ENCODE measurements around the gene ZMIZ1. TPM values are rescaled to one million over a fixed set of nuclear protein-coding genes. Genes with fewer than 3 reads are reported as not detected.

ZMIZ1 gene
- total and polyA plus RNA-seq, 2 experiments from 2014 or later = 48.2 to 78.8 TPM

DNA sequence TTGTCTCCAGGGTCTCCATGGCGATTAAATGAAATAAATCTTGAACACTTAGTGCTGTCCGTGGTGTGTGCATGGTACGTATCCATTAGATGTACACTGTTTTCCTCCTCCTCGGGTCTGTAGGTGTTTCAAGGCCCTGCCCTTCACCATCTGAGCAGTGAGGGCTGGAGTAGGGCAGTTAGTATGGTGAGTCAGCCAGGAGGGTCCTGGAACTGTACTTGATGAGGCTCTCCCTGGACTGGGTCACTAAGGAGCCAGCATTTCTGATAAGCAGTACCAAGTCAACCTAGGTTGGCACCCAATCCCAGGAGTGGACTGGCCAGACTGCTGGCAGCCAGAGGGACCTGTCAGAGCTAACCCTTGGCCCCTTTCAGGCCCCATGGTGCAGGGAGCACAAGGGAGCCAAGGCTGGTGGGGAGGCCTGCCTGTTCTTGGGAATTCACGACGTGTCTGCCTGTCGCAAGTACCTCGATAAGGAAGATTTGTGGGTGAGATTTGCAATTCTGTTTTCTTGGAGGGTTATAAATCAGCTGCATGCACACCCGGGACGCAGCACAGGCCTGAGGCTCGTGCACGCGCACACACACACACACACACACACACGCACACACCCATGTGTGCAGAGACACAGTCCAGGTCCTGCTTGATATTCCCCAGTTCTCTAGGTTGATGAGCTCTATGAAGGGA is 114.2 kb downstream of the ZMIZ1 start:
- TF ChIP-seq, protein P1, sequence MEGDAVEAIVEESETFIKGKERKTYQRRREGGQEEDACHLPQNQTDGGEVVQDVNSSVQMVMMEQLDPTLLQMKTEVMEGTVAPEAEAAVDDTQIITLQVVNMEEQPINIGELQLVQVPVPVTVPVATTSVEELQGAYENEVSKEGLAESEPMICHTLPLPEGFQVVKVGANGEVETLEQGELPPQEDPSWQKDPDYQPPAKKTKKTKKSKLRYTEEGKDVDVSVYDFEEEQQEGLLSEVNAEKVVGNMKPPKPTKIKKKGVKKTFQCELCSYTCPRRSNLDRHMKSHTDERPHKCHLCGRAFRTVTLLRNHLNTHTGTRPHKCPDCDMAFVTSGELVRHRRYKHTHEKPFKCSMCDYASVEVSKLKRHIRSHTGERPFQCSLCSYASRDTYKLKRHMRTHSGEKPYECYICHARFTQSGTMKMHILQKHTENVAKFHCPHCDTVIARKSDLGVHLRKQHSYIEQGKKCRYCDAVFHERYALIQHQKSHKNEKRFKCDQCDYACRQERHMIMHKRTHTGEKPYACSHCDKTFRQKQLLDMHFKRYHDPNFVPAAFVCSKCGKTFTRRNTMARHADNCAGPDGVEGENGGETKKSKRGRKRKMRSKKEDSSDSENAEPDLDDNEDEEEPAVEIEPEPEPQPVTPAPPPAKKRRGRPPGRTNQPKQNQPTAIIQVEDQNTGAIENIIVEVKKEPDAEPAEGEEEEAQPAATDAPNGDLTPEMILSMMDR (IDR thresholded peaks at IDR 0.05; ENCODE audit: low read depth, low read length) = no peak
- Histone ChIP-seq H3K27me3 (no peaks in the 10 kb centered on the region), H3K9me3 (ENCODE audit: low read depth) (no peaks in the 10 kb centered on the region), H3K4me1 (ENCODE audit: low read depth) (peaks cover 91% of the 10 kb centered on the region), H3K4me3 (no peak overlapping the region), H3K36me3 (no peaks in the 10 kb centered on the region), H3K27ac (peak overlapping the region; percentile 95)
- DNase-seq (ENCODE audit: low read depth in 1 of 2, low spot score in 1 of 2) = no peak

DNA sequence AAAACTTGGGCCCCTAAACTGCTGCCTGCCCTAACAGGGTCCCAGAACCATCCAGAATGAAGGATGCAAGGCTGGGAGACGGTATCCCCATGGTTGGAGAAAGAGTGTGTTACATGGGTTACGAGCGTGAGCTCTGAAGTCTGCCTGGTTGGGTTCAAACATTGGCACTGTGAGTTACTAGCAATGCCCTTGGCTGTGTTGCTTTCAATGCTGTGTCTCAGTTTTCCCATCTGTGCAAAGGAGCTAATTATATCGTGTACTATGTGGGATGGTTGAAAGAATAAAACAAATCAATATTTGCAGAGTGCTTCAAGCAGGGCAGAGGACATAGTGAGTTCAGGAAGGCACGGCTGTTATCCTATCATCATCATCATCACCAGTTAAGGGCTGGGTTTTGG is 114.7 kb downstream of the ZMIZ1 start:
- Histone ChIP-seq H3K4me3 (no peak overlapping the region), H3K9me3 (ENCODE audit: low read depth) (no peaks in the 10 kb centered on the region), H3K36me3 (no peaks in the 10 kb centered on the region), H3K4me1 (ENCODE audit: low read depth) (peaks cover 91% of the 10 kb centered on the region), H3K27ac (peak overlapping the region; percentile 95), H3K27me3 (no peaks in the 10 kb centered on the region)
- TF ChIP-seq, protein P1 (IDR thresholded peaks at IDR 0.05; ENCODE audit: low read depth, low read length) = no peak
- no peak for DNase-seq (ENCODE audit: low read depth in 1 of 2, low spot score in 1 of 2)

DNA sequence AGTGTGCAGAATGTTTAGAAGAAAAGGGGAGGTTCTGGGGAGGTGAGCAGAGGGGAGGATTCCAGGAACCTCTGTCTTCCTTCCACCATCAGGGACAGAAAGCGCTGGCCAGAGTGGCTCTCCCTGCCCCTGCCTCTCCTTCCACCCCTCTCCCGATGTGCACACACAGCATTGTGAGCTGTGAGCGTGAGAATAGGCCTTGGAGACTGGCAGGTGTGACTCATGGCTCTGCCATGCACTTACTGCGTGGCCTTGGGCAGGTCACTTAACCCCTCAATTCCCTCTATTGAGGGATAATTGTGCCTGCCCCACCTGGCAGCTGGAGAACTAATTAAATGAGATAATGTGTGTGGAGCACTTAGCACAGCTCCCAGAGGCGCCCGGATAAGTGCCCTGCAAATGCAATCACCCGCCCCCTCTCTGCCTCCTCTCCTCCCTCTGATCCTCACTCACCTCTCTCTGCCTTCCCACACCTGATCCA is 115.4 kb downstream of the ZMIZ1 start:
- peak in 1 of 2 donors; percentile 58 for DNase-seq (ENCODE audit: low read depth in 1 of 2, low spot score in 1 of 2)
- H3K27ac ChIP-seq = peak overlapping the region; percentile 95
- H3K9me3 ChIP-seq (ENCODE audit: low read depth) = no peaks in the 10 kb centered on the region
- H3K36me3 ChIP-seq = no peaks in the 10 kb centered on the region
- no peak overlapping the region for H3K4me3 ChIP-seq
- no peaks in the 10 kb centered on the region for H3K27me3 ChIP-seq
- TF ChIP-seq, protein P1 (IDR thresholded peaks at IDR 0.05; ENCODE audit: low read depth, low read length) = no peak
- H3K4me1 ChIP-seq (ENCODE audit: low read depth) = peaks cover 84% of the 10 kb centered on the region

DNA sequence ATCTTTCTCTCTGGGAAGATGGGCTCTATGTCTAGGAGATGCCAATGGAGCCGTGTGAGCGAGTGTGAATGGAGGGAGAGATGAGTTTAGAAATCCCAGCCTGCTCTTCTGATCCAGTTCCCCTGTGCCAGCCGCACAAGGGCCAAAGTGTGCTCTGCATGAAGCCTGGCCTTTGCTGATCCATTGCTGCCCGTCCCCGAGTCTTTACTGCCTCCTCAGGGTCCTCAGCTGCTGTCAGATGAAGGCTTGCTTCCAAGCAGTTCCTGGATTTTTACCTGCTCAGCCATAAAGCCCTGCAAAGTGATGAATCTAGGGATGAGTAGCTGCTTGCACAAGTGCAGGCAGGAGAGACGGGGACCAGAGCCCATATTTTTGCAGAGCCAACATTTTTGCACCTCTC is 115.9 kb downstream of the ZMIZ1 start:
- Histone ChIP-seq H3K36me3 (no peaks in the 10 kb centered on the region), H3K4me3 (no peak overlapping the region), H3K4me1 (ENCODE audit: low read depth) (peaks cover 80% of the 10 kb centered on the region), H3K27me3 (no peaks in the 10 kb centered on the region), H3K9me3 (ENCODE audit: low read depth) (no peaks in the 10 kb centered on the region), H3K27ac (peak overlapping the region; percentile 95)
- TF ChIP-seq, protein P1 (IDR thresholded peaks at IDR 0.05; ENCODE audit: low read depth, low read length) = no peak
- DNase-seq (ENCODE audit: low read depth in 1 of 2, low spot score in 1 of 2) = no peak

DNA sequence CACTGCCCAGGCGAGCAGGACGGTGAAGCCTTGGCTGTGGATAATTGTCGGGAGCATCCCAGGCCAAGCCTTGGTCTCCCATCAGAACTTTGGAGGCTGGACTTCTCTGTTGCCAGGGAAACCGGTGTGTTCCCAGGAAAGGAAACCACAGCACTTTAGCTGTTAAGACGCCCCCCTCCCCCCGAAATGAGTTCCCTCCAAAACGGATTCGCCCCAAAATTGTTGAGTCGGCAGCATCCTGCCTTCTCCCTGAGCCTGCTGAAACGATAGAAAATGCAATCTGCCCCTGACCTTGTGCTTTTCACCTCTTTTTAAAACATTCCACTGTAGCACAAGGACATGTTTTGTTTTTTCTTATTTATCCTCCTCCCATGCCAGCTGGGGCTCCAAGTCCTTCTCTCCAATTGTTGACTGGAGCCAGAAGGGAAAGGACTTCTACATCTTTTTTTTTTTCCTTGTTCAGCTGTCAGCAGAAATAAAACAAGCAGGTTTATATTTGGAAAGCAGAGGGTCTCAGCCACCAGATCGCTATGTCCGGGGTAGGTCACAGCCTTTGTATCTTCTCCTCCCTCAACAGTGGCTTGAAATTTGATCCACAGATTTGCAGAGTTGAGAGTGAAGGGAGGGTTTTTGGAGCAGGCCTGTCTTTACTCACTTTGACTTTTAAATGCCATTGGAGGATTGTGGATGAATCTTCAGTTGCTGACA is 116.5 kb downstream of the ZMIZ1 start:
- TF ChIP-seq, protein P1 (IDR thresholded peaks at IDR 0.05; ENCODE audit: low read depth, low read length) = no peak
- DNase-seq (ENCODE audit: low read depth in 1 of 2, low spot score in 1 of 2) = peak in 1 of 2 donors; percentile 87
- peak overlapping the region; percentile 95 for H3K27ac ChIP-seq

More for the DNA sequence above, 116.5 kb downstream of the ZMIZ1 start:
- Histone ChIP-seq H3K4me3 (no peak overlapping the region), H3K36me3 (no peaks in the 10 kb centered on the region), H3K27me3 (no peaks in the 10 kb centered on the region), H3K4me1 (ENCODE audit: low read depth) (peaks cover 74% of the 10 kb centered on the region), H3K9me3 (ENCODE audit: low read depth) (no peaks in the 10 kb centered on the region)

Data from cardiac muscle cell (in vitro differentiated cells and primary cell).